ENCODE data around the gene FSD1. TPM values are rescaled to one million over a fixed set of nuclear protein-coding genes. Genes with fewer than 3 reads are reported as not detected.

Gene FSD1
- total and polyA plus RNA-seq, 9 of the 15 experiments (the other 6 are each of a cell fraction or from before 2014, with no cell fraction given), result 0.11 to 1.9 (median 0.94) TPM; not detected in 1

GRCh38 chr19:4342615-4343369 lies 38.4 kb downstream of the FSD1 start (continued):
- TF ChIP-seq, protein P1, sequence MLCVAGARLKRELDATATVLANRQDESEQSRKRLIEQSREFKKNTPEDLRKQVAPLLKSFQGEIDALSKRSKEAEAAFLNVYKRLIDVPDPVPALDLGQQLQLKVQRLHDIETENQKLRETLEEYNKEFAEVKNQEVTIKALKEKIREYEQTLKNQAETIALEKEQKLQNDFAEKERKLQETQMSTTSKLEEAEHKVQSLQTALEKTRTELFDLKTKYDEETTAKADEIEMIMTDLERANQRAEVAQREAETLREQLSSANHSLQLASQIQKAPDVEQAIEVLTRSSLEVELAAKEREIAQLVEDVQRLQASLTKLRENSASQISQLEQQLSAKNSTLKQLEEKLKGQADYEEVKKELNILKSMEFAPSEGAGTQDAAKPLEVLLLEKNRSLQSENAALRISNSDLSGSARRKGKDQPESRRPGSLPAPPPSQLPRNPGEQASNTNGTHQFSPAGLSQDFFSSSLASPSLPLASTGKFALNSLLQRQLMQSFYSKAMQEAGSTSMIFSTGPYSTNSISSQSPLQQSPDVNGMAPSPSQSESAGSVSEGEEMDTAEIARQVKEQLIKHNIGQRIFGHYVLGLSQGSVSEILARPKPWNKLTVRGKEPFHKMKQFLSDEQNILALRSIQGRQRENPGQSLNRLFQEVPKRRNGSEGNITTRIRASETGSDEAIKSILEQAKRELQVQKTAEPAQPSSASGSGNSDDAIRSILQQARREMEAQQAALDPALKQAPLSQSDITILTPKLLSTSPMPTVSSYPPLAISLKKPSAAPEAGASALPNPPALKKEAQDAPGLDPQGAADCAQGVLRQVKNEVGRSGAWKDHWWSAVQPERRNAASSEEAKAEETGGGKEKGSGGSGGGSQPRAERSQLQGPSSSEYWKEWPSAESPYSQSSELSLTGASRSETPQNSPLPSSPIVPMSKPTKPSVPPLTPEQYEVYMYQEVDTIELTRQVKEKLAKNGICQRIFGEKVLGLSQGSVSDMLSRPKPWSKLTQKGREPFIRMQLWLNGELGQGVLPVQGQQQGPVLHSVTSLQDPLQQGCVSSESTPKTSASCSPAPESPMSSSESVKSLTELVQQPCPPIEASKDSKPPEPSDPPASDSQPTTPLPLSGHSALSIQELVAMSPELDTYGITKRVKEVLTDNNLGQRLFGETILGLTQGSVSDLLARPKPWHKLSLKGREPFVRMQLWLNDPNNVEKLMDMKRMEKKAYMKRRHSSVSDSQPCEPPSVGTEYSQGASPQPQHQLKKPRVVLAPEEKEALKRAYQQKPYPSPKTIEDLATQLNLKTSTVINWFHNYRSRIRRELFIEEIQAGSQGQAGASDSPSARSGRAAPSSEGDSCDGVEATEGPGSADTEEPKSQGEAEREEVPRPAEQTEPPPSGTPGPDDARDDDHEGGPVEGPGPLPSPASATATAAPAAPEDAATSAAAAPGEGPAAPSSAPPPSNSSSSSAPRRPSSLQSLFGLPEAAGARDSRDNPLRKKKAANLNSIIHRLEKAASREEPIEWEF (CRISPR knock-in tag; IDR thresholded peaks at IDR 0.05), result peak; percentile 100
- 0 out of 2 replicates have a peak, but pooled peaks have one; percentile 59 for TF ChIP-seq TCF7 (IDR thresholded peaks at IDR 0.05; ENCODE audit: borderline replicate concordance)
- TF ChIP-seq, protein P2, sequence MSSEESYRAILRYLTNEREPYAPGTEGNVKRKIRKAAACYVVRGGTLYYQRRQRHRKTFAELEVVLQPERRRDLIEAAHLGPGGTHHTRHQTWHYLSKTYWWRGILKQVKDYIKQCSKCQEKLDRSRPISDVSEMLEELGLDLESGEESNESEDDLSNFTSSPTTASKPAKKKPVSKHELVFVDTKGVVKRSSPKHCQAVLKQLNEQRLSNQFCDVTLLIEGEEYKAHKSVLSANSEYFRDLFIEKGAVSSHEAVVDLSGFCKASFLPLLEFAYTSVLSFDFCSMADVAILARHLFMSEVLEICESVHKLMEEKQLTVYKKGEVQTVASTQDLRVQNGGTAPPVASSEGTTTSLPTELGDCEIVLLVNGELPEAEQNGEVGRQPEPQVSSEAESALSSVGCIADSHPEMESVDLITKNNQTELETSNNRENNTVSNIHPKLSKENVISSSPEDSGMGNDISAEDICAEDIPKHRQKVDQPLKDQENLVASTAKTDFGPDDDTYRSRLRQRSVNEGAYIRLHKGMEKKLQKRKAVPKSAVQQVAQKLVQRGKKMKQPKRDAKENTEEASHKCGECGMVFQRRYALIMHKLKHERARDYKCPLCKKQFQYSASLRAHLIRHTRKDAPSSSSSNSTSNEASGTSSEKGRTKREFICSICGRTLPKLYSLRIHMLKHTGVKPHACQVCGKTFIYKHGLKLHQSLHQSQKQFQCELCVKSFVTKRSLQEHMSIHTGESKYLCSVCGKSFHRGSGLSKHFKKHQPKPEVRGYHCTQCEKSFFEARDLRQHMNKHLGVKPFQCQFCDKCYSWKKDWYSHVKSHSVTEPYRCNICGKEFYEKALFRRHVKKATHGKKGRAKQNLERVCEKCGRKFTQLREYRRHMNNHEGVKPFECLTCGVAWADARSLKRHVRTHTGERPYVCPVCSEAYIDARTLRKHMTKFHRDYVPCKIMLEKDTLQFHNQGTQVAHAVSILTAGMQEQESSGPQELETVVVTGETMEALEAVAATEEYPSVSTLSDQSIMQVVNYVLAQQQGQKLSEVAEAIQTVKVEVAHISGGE (CRISPR knock-in tag; IDR thresholded peaks at IDR 0.05), result peak in 2 of 3 experiments; percentile 28 to 96; a peak in 2 of 6 replicates
- TF ChIP-seq MTA2 (IDR thresholded peaks at IDR 0.05; ENCODE audit: low read depth), result 0 out of 2 replicates have a peak, but pooled peaks have one; percentile 20
- 0 out of 2 replicates have a peak, but pooled peaks have one; percentile 39 for TF ChIP-seq NFRKB (IDR thresholded peaks at IDR 0.05; ENCODE audit: low read depth)
- no peak; the same call in none of the 2 replicates for TF ChIP-seq MYC (IDR thresholded peaks at IDR 0.05; ENCODE audit: low read depth, low read length)
- peak; percentile 44; the same call in 1 of the 2 replicates for TF ChIP-seq MYC (CRISPR knock-in tag; IDR thresholded peaks at IDR 0.05; ENCODE audit: borderline replicate concordance, low read depth)
- TF ChIP-seq SAP30 (IDR thresholded peaks at IDR 0.05; ENCODE audit: borderline replicate concordance, insufficient read depth, low read depth, low read length, poor library complexity, severe bottlenecking), result no peak
- peak; percentile 61; the same call in 1 of the 2 replicates for TF ChIP-seq RNF2 (IDR thresholded peaks at IDR 0.05)
- TF ChIP-seq BCL6 (CRISPR knock-in tag; IDR thresholded peaks at IDR 0.05), result peak; percentile 85
- TF ChIP-seq PHF21A (IDR thresholded peaks at IDR 0.05; ENCODE audit: borderline replicate concordance, low read depth), result peak; percentile 13; the same call in 1 of the 2 replicates
- TF ChIP-seq, protein P3, sequence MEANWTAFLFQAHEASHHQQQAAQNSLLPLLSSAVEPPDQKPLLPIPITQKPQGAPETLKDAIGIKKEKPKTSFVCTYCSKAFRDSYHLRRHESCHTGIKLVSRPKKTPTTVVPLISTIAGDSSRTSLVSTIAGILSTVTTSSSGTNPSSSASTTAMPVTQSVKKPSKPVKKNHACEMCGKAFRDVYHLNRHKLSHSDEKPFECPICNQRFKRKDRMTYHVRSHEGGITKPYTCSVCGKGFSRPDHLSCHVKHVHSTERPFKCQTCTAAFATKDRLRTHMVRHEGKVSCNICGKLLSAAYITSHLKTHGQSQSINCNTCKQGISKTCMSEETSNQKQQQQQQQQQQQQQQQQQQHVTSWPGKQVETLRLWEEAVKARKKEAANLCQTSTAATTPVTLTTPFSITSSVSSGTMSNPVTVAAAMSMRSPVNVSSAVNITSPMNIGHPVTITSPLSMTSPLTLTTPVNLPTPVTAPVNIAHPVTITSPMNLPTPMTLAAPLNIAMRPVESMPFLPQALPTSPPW (CRISPR knock-in tag; IDR thresholded peaks at IDR 0.05), result peak; percentile 80
- TF ChIP-seq ZNF354B (CRISPR knock-in tag; IDR thresholded peaks at IDR 0.05), result peak; percentile 78; the same call in 1 of the 2 replicates
- 0 out of 2 replicates have a peak, but pooled peaks have one; percentile 22 for TF ChIP-seq CBFB (CRISPR knock-in tag; IDR thresholded peaks at IDR 0.05)
- peak; percentile 78; the same call in 1 of the 2 replicates for TF ChIP-seq ZNF79 (CRISPR knock-in tag; IDR thresholded peaks at IDR 0.05; ENCODE audit: low read depth)
- no peak for TF ChIP-seq HDAC6 (IDR thresholded peaks at IDR 0.05; ENCODE audit: low read depth, low read length)
- no peak for TF ChIP-seq ZNF23 (CRISPR knock-in tag; IDR thresholded peaks at IDR 0.05)
